Suprapubic skin (tissue), 4 donors: ENCODE results near the gene SRCAP.

Experiments used
- EP300 ChIP-seq: sonication (generic); formaldehyde crosslinking; IDR thresholded peaks from one replicate; pipeline ENCODE4 v1.6.1; 2017; ENCODE audit warnings: antibody characterized with exemption
- POLR2A ChIP-seq, 2 donors: fragments of 450-650 bp; IDR thresholded peaks; one replicate each; pipeline ENCODE4 v1.6.1; 2017; ENCODE audit warnings: antibody characterized with exemption in 2 of 2, mild to moderate bottlenecking in 2 of 2, moderate library complexity in 2 of 2
- POLR2AphosphoS5 ChIP-seq, 3 donors: sonication (generic); formaldehyde crosslinking; IDR thresholded peaks; one replicate each; pipeline ENCODE4 v1.6.1; 2017; ENCODE audit warnings: antibody characterized with exemption in 3 of 3
- TF ChIP-seq, protein P1 (sequence below), 2 donors: fragments of 200-600 bp in 1 of 2; fragments of 450-650 bp in 1 of 2; sonication (generic) in 1 of 2; IDR thresholded peaks; one replicate each; pipeline ENCODE4 v1.5.1; 2016 to 2019; ENCODE audit warnings: antibody characterized with exemption in 2 of 2, mild to moderate bottlenecking in 1 of 2, moderate library complexity in 1 of 2

GRCh38 chr16:30769379-30770089 lies 70.6 kb downstream of the SRCAP start:
- TF ChIP-seq, protein P1, sequence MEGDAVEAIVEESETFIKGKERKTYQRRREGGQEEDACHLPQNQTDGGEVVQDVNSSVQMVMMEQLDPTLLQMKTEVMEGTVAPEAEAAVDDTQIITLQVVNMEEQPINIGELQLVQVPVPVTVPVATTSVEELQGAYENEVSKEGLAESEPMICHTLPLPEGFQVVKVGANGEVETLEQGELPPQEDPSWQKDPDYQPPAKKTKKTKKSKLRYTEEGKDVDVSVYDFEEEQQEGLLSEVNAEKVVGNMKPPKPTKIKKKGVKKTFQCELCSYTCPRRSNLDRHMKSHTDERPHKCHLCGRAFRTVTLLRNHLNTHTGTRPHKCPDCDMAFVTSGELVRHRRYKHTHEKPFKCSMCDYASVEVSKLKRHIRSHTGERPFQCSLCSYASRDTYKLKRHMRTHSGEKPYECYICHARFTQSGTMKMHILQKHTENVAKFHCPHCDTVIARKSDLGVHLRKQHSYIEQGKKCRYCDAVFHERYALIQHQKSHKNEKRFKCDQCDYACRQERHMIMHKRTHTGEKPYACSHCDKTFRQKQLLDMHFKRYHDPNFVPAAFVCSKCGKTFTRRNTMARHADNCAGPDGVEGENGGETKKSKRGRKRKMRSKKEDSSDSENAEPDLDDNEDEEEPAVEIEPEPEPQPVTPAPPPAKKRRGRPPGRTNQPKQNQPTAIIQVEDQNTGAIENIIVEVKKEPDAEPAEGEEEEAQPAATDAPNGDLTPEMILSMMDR (IDR thresholded peaks at IDR 0.05): no peak
- no peak for TF ChIP-seq EP300
- TF ChIP-seq POLR2AphosphoS5 (IDR thresholded peaks at IDR 0.05): no peak
- no peak for TF ChIP-seq POLR2A (IDR thresholded peaks at IDR 0.05)
